GM21528 (cell line): ENCODE results near the gene NCBP3.

Source experiments
- ATAC-seq: cut with Tn5 transposase; IDR thresholded peaks from one replicate; pipeline ENCODE4 v1.9.1; 2021; ENCODE audit warnings: mild to moderate bottlenecking, moderate library complexity; ENCODE audit not compliant: unreplicated experiment, low FRiP score

The NCBP3 gene

DNA sequence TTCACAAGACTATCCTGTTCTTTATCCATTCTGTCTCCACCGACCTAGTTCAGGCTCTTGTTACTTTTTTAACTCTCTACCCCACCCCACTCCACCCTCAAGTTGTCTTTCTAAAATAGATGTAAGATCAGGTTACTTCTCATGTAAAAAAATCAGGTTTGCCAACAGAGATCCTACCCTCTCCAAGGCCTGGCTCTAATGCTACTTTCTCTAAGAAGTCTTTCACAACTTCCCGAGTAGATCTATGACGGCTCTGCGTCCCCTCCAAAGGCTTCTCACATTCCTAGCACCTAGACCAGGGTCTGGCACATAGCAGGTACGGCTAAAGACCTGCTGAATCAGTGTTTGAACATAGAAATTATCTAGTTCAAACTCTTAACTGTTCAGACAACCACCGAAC, 30.9 kb downstream of the NCBP3 start:
- ATAC-seq = no peak

- ATAC-seq = no peak
Measured at GRCh38 chr17:3814361-3814760, 31.7 kb downstream of the NCBP3 start.

GRCh38 chr17:3813171-3813570, 32.9 kb downstream of the NCBP3 start:
- ATAC-seq = no peak

- ATAC-seq = no peak
Measured at GRCh38 chr17:3812771-3813170, 33.3 kb downstream of the NCBP3 start.

GRCh38 chr17:3812284-3812683, 33.8 kb downstream of the NCBP3 start:
- no peak for ATAC-seq

- no peak for ATAC-seq
Measured at GRCh38 chr17:3810019-3810418, 36.0 kb downstream of the NCBP3 start.

DNA sequence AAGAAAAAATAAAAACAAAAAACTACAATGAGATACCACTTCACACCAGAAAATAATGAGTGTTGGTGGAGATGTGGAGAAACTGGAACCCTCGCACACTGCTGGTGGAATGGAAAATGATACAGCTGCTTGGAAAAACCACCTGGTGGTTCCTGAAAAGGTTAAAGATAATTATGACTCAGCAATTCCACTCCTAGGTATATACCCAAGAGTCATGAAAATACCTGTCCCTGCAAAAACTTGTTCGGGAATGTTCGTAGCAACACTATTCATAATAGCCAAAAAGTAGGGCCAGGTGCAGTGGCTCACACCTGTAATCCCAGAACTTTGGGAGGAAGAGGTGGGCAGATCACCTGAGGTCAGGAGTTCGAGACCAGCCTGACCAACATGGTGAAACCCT, 36.9 kb downstream of the NCBP3 start:
- ATAC-seq = no peak

DNA sequence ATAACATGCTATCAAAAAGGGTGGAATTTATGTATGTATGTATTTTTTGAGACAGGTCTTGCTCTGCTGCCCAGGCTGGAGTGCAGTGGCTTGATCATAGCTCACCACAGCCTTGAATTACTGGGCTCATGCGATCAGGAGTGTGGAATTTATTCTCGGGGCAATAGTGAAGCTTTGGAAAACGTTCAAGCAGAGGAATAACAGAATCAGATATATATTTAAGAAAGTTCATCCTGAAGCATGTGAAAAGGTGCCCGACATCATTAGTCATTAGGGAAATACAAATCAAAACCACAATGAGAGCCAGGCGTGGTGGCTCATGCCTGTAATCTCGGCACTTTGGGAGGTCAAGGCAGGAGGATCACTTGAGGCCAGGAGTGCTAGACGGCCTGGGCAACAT, 37.3 kb downstream of the NCBP3 start:
- no peak for ATAC-seq

DNA sequence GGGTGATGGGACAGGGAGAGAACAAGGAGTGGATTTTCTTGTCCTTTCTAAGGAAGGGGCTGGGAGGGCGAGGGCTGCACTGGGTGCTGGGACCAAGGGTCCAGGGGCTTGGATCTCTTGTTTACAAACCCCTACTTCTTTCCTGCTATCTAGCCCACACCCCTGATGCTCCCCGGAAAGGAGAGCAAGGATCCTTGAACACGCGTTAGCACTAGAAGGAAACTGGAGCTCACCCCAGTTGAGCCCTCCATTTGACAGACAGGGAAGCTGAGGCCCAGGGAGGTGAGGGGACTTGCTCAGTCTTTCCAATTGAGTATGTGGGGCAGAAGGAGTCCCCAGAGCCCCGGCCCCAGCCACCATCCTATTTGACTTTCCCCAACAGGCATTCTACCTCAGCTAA, 40.5 kb downstream of the NCBP3 start:
- ATAC-seq = no peak

DNA sequence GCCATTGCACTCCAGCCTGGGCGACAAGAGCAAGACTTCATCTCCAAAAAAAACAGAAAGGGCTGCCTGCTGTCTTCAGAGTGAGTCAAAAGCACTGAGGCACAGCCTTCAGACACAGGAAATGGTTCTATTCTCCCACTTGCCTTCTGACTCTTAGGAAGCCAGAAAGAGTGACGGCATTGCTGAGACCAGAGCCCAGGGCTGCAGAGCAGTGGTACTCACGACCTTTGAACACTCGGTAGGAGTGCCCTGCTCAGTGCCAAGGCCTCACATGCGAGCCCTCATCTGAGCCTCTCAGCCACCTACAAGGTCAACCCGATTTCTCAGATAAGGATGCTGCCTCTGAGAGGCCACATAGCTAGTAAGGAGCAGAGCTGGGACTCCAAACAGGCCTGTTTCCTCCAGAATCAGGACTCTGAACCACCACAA, 41.5 kb downstream of the NCBP3 start:
- no peak for ATAC-seq

- no peak for ATAC-seq
Measured at GRCh38 chr17:3803308-3803640, 42.8 kb downstream of the NCBP3 start.

GRCh38 chr17:3802461-3803307, 43.4 kb downstream of the NCBP3 start:
- no peak for ATAC-seq

GRCh38 chr17:3801792-3802191, 44.3 kb downstream of the NCBP3 start:
- no peak for ATAC-seq

GRCh38 chr17:3801347-3801746, 44.7 kb downstream of the NCBP3 start:
- ATAC-seq = no peak

DNA sequence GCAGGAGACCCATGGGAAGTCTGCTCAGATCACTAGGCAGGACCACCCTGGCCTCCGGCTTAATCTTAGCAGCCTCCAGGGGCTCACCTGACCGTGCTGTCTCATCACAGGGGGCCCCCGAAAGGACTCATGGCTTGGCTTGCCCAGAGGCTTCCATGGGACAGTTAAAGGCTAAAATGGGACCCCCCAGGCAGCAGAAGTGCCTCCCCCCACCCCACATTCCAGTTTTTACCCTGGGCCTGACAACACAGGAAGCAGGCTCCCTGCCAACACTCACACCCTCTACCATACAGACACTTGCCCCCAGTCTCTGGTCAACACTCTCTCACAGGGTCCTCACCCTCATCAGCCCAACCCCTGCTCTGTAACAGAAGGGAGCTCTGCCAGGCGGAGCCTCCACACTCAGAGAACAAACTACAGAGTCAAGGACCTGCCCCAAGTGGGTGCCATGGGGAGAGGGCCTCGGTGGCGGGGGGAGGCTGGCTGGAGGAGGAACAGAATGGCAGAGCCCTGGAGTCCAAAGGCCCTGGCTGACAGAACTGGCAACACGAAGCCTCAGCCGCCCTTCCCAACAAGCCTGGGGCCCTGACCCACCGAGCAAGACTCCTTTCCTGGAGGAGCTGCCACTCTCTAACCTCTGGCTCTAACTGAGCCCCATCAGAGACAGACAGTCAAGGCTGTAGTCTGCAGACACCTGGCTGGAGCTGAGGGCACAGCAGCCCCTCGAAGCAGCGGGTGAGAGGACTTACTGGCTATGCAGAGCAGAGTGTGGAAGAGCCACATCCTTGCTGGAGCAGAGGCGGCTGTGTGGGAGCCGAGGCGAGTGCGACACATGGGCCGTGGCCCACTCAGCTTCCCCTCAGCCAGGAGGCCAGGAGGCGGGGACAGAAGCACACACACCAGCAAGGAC, 45.4 kb downstream of the NCBP3 start, which contains the start of gene ITGAE:
ITGAE (minus strand) TSS at position 827 of the 910 bp plus-strand sequence; CDS start at position 783, 44 bp downstream.
- ATAC-seq = no peak

DNA sequence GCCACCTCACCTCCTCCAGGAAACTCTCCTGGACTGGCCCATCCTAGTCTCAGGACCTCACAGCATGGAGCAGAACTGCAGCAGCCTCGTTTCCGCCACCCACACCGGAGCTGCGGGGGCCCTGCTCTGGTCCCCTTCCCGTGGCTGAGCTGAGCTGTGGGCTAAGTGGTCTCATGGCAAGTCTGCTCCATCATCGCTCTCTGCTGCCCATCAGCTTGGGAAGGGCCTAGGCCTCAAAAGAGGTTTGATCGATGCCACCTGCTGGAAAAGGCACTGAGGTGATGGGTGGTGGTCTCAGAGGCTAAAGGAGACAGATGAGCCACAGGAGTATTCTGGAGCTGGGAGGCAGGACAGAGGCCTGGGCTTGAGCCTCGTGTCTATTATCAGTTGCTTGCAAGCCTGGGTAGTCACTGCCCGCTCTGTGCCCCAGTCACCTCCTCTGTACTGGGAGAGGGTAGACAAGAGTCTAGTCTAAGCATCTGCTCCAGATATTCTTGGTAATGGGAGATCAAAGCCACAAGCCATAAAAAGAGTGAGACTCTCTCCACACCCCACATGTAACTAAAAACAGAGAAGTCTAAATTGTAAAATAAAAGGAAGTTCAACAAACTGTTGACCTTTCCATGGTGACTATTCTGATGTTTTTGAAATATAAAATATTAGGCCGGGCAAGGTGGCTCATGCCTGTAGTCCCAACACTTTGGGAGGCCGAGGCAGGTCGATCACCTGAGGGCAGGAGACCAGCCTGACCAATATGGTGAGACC, 46.7 kb downstream of the NCBP3 start:
- ATAC-seq = no peak

- no peak for ATAC-seq
Measured at GRCh38 chr17:3798273-3799180, 47.5 kb downstream of the NCBP3 start.

DNA sequence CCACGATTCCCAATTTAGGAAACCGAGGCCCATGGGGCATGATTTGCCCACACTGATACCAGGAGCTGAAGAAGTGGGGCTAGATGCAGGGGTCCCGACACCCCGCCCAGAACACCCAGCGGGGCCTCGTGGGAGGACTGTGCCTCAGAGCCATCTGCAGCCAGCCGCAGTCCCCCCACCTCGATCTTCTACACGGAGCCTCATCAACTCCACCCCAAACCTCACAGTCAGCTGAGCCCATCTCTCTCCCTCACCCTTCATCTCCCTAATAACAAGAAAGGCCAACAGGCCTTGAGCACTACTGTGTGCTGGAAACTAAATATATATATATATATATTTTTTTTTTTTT, 49.2 kb downstream of the NCBP3 start:
- ATAC-seq = no peak

DNA sequence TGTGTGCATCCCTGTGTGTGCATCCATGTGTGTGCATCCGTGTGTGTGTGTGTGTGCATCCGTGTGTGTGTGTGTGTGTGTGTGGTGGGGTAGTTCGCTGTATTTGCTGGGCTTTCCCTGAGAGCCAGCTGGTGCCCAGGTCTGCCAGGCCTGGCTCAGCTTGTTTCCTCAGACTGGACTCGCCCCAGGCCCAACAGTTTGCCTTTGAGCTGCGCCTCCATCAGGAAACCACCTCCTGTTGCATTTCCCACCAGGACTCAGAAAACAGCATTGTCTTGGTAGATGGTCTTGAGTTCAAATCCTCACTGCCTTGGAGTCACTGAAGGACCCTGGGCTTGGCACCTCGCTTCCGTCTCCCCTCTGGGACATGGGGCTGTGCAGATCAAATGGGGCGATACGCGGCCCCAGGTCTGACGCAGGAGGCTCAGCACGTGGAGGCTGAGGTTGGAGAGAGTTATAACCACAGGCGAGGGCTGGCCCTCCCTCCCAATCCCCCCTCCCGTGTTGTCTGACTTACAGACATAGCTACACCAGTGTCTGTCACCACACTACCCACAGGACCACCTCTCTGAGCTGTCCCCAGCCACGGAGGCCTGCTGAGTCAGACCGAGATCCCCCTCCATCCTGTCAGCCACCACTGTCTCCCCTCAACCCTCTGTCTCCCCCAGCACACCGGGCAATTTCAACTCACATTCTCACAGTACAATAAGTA, 49.8 kb downstream of the NCBP3 start:
- no peak for ATAC-seq
